Measurements from ENCODE around the gene GTPBP10. TPM values are rescaled to one million over a fixed set of nuclear protein-coding genes. Genes with fewer than 3 reads are reported as not detected.

The GTPBP10 gene
- polyA plus RNA-seq, 4 donors = 5.4 to 21.6 (median 11.1) TPM

DNA sequence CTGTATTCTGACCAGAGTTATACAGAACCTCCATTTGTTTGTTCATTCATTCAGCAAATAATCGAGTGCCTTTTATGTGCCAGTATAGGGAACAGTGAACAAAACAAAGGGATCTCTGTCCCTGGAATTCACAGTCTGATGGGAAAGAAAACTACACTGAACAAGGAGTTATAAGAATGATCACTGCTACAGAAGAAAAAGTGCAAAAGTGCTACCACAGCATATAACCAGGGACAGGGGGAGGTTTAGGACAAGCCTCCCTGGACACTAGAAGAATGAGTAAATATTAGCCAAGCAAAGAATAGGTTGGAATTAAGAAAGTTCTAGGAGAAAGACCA, 60.9 kb downstream of the GTPBP10 start:
- H3K27ac ChIP-seq (ENCODE audit: low read depth in 1 of 3, low read length in 2 of 3) = no peak overlapping the region
- H3K36me3 ChIP-seq (ENCODE audit: control insufficient read depth in 3 of 3, insufficient read depth in 2 of 3, low read depth in 1 of 3, low read length in 3 of 3) = peaks cover 3 to 20% (median 5%) of the 10 kb centered on the region in 3 donors
- FAIRE-seq (no peak), DNase-seq (no peak)
- WGBS, 3 donors = 41 to 58% (median 46%) methylated on average over 1 of the region's 1 CpG
- H3K4me1 ChIP-seq (ENCODE audit: control insufficient read depth in 3 of 3, insufficient read depth in 2 of 3, low read depth in 1 of 3, low read length in 2 of 3) = peaks cover 0 to 14% (median 5%) of the 10 kb centered on the region in 3 donors
- no peak overlapping the region for H3K4me3 ChIP-seq (ENCODE audit: low read depth in 1 of 3, low read length in 3 of 3)
- no peaks in the 10 kb centered on the region for H3K9me3 ChIP-seq (ENCODE audit: control insufficient read depth in 2 of 2, insufficient read depth in 1 of 2, low read depth in 1 of 2, low read length in 1 of 2)
- no peaks in the 10 kb centered on the region for H3K27me3 ChIP-seq (ENCODE audit: control insufficient read depth in 3 of 3, insufficient read depth in 3 of 3, low read length in 3 of 3)

DNA sequence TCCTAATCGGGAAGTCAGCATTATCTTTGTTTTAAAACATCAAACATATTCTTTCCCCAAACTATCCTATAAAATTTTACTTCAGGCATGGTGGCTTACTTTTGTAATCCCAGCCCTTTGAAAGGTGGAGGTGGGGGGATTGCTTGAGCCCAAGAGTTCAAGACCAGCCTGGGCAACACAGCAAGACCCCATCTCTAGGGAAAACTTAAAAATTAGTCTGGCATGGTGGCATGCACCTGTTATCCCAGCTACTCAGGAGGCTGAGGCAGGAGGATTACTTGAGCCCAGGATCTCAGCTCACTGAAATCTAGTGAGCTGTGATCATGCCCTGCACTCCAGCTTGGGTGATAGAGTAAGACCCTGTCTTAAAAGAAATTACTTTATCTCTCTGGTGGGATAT, 61.6 kb downstream of the GTPBP10 start:
- Histone ChIP-seq H3K27ac (ENCODE audit: low read depth in 1 of 3, low read length in 2 of 3) (no peak overlapping the region), H3K4me1 (ENCODE audit: control insufficient read depth in 3 of 3, insufficient read depth in 2 of 3, low read depth in 1 of 3, low read length in 2 of 3) (peaks cover 0 to 10% (median 5%) of the 10 kb centered on the region in 3 donors)

DNA sequence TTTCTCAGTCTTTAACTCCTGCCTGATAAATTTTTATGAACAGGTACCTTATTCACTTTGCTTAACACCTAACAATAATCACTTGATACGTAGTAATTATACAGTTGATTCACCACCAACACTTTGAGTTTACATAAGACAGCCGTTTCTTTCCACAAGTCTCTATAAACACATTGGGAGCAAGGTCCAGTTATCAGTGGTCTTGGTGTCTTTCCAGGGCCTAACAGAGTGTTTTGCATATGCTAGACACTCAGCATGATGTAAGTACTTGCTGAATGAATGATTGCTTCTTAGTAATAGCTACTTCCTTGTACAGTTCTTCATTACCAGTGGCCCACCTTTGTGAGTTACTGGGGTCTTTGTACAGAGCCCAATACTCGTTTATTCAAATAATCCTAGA, 63.2 kb downstream of the GTPBP10 start:
- Histone ChIP-seq H3K9me3 (ENCODE audit: control insufficient read depth in 2 of 2, insufficient read depth in 1 of 2, low read depth in 1 of 2, low read length in 1 of 2) (no peaks in the 10 kb centered on the region), H3K36me3 (ENCODE audit: control insufficient read depth in 3 of 3, insufficient read depth in 2 of 3, low read depth in 1 of 3, low read length in 3 of 3) (peaks cover 3 to 28% (median 5%) of the 10 kb centered on the region in 3 donors), H3K4me3 (ENCODE audit: low read depth in 1 of 3, low read length in 3 of 3) (no peak overlapping the region), H3K27me3 (ENCODE audit: control insufficient read depth in 3 of 3, insufficient read depth in 3 of 3, low read length in 3 of 3) (no peaks in the 10 kb centered on the region), H3K27ac (ENCODE audit: low read depth in 1 of 3, low read length in 2 of 3) (peak overlapping the region; percentile 13 to 82 (median 78)), H3K4me1 (ENCODE audit: control insufficient read depth in 3 of 3, insufficient read depth in 2 of 3, low read depth in 1 of 3, low read length in 2 of 3) (peaks cover 0 to 10% (median 5%) of the 10 kb centered on the region in 3 donors)
- FAIRE-seq (no peak), DNase-seq (peak; percentile 50 to 76)
- WGBS, 3 donors = 13 to 56% (median 19%) methylated on average over 3 of the region's 3 CpGs

More for the DNA sequence above, 61.6 kb downstream of the GTPBP10 start:
- no peak for DNase-seq
- Histone ChIP-seq H3K36me3 (ENCODE audit: control insufficient read depth in 3 of 3, insufficient read depth in 2 of 3, low read depth in 1 of 3, low read length in 3 of 3) (peaks cover 3 to 27% (median 5%) of the 10 kb centered on the region in 3 donors), H3K4me3 (ENCODE audit: low read depth in 1 of 3, low read length in 3 of 3) (no peak overlapping the region), H3K27me3 (ENCODE audit: control insufficient read depth in 3 of 3, insufficient read depth in 3 of 3, low read length in 3 of 3) (no peaks in the 10 kb centered on the region), H3K9me3 (ENCODE audit: control insufficient read depth in 2 of 2, insufficient read depth in 1 of 2, low read depth in 1 of 2, low read length in 1 of 2) (no peaks in the 10 kb centered on the region)
- 95 to 98% (median 97%) methylated on average over 1 of the region's 1 CpG for WGBS, 3 donors
- FAIRE-seq = no peak

DNA sequence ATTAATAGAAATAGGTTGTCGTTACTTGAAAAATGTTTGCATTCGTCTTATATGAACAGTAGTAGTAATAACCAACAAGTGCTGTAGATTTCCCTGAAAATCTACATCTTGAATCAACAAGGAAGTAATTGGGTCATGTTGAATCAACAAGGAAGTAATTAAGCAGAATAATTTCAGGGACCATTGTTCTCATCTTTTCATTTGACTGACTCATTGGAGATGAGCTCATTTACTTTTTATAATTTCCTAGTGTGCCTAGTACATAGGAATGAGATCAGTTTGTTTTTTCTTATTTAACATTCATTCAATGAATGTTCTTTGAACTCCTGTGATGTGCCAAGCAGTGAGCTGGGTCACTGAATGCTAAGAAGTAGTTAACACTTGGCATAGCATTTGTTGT, 65.0 kb downstream of the GTPBP10 start:
- WGBS, 3 donors = 15 to 59% (median 41%) methylated on average over 2 of the region's 2 CpGs
- no peak overlapping the region for H3K4me3 ChIP-seq (ENCODE audit: low read depth in 1 of 3, low read length in 3 of 3)
- no peaks in the 10 kb centered on the region for H3K9me3 ChIP-seq (ENCODE audit: control insufficient read depth in 2 of 2, insufficient read depth in 1 of 2, low read depth in 1 of 2, low read length in 1 of 2)
- H3K4me1 ChIP-seq (ENCODE audit: control insufficient read depth in 3 of 3, insufficient read depth in 2 of 3, low read depth in 1 of 3, low read length in 2 of 3) = peaks cover 0 to 10% (median 5%) of the 10 kb centered on the region in 3 donors
- FAIRE-seq = no peak
- DNase-seq = peak; percentile 55 to 86
- H3K36me3 ChIP-seq (ENCODE audit: control insufficient read depth in 3 of 3, insufficient read depth in 2 of 3, low read depth in 1 of 3, low read length in 3 of 3) = peaks cover 3 to 24% (median 4%) of the 10 kb centered on the region in 3 donors
- no peaks in the 10 kb centered on the region for H3K27me3 ChIP-seq (ENCODE audit: control insufficient read depth in 3 of 3, insufficient read depth in 3 of 3, low read length in 3 of 3)
- H3K27ac ChIP-seq (ENCODE audit: low read depth in 1 of 3, low read length in 2 of 3) = peak overlapping the region; percentile 47 to 88 (median 55)

DNA sequence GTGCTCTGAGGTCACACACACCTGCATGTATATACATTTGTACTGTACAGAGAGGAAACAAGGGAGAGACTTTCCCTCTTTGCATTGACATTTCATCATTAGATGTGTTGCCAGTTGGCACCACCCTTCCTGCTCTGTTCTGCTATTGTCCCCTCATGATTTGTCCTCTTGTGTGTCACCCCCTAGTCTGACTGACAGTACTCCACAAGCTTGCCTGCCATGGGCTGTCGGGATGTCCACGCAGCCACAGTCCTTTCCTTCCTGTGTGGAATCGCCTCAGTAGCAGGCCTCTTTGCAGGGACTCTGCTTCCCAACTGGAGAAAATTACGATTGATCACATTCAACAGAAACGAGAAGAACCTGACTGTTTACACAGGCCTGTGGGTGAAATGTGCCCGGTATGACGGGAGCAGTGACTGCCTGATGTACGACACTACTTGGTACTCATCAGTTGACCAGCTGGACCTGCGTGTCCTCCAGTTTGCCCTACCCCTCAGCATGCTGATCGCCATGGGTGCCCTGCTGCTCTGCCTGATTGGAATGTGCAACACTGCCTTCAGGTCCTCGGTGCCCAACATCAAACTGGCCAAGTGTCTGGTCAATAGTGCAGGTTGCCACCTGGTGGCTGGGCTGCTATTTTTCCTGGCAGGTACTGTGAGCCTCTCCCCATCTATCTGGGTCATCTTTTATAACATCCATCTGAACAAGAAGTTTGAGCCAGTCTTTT, 66.1 kb downstream of the GTPBP10 start:
- H3K9me3 ChIP-seq (ENCODE audit: control insufficient read depth in 2 of 2, insufficient read depth in 1 of 2, low read depth in 1 of 2, low read length in 1 of 2) = no peaks in the 10 kb centered on the region
- FAIRE-seq (no peak), DNase-seq (peak; percentile 32 to 59)
- peak overlapping the region in 1 of 3 donors; percentile 8 for H3K27ac ChIP-seq (ENCODE audit: low read depth in 1 of 3, low read length in 2 of 3)
- H3K4me1 ChIP-seq (ENCODE audit: control insufficient read depth in 3 of 3, insufficient read depth in 2 of 3, low read depth in 1 of 3, low read length in 2 of 3) = peaks cover 0 to 10% (median 5%) of the 10 kb centered on the region in 3 donors
- H3K36me3 ChIP-seq (ENCODE audit: control insufficient read depth in 3 of 3, insufficient read depth in 2 of 3, low read depth in 1 of 3, low read length in 3 of 3) = peaks cover 0 to 22% (median 0%) of the 10 kb centered on the region in 3 donors
- no peak overlapping the region for H3K4me3 ChIP-seq (ENCODE audit: low read depth in 1 of 3, low read length in 3 of 3)
- no peaks in the 10 kb centered on the region for H3K27me3 ChIP-seq (ENCODE audit: control insufficient read depth in 3 of 3, insufficient read depth in 3 of 3, low read length in 3 of 3)
- WGBS, 3 donors = 87 to 92% (median 89%) methylated on average over 11 of the region's 11 CpGs

DNA sequence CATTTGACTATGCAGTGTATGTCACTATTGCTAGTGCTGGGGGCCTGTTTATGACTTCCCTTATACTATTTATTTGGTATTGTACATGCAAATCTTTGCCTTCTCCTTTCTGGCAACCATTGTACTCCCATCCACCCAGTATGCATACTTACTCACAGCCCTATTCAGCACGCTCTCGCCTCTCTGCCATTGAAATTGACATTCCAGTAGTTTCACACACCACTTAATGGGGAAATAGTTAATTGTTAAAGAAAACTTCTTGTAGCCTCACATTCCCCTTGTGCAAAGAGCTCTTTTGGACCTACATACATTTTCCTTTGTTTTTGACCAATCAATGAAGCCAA, 66.6 kb downstream of the GTPBP10 start:
- FAIRE-seq = no peak
- H3K27me3 ChIP-seq (ENCODE audit: control insufficient read depth in 3 of 3, insufficient read depth in 3 of 3, low read length in 3 of 3) = no peaks in the 10 kb centered on the region
- peaks cover 0 to 20% (median 0%) of the 10 kb centered on the region in 3 donors for H3K36me3 ChIP-seq (ENCODE audit: control insufficient read depth in 3 of 3, insufficient read depth in 2 of 3, low read depth in 1 of 3, low read length in 3 of 3)
- H3K4me1 ChIP-seq (ENCODE audit: control insufficient read depth in 3 of 3, insufficient read depth in 2 of 3, low read depth in 1 of 3, low read length in 2 of 3) = peaks cover 0 to 10% (median 5%) of the 10 kb centered on the region in 3 donors
- H3K4me3 ChIP-seq (ENCODE audit: low read depth in 1 of 3, low read length in 3 of 3) = no peak overlapping the region
- H3K27ac ChIP-seq (ENCODE audit: low read depth in 1 of 3, low read length in 2 of 3) = no peak overlapping the region
- H3K9me3 ChIP-seq (ENCODE audit: control insufficient read depth in 2 of 2, insufficient read depth in 1 of 2, low read depth in 1 of 2, low read length in 1 of 2) = no peaks in the 10 kb centered on the region
- 96 to 100% (median 97%) methylated on average over 2 of the region's 2 CpGs for WGBS, 3 donors
- DNase-seq = no peak

DNA sequence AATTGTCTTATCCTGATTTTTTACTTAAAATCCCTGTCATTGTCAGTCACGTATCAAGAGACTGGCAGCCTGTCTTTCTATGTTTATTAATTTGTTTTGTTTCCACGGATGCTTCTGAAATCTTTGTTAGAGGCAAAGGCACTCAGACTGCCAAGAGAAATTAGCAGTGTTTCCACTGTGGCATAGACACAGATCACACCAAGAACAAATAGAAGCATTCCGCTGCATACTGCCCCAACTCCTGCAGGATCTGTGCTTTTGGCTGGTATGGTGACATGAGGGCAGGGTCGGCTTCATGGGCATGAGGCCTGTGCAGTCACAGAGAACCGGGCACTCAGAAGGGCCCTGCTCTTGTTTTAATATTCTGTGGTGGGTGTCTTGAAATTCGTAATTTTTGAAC, 75.1 kb downstream of the GTPBP10 start:
- Histone ChIP-seq H3K4me3 (ENCODE audit: low read depth in 1 of 3, low read length in 3 of 3) (no peak overlapping the region), H3K36me3 (ENCODE audit: control insufficient read depth in 3 of 3, insufficient read depth in 2 of 3, low read depth in 1 of 3, low read length in 3 of 3) (no peaks in the 10 kb centered on the region), H3K4me1 (ENCODE audit: control insufficient read depth in 3 of 3, insufficient read depth in 2 of 3, low read depth in 1 of 3, low read length in 2 of 3) (no peaks in the 10 kb centered on the region), H3K9me3 (ENCODE audit: control insufficient read depth in 2 of 2, insufficient read depth in 1 of 2, low read depth in 1 of 2, low read length in 1 of 2) (no peaks in the 10 kb centered on the region), H3K27me3 (ENCODE audit: control insufficient read depth in 3 of 3, insufficient read depth in 3 of 3, low read length in 3 of 3) (no peaks in the 10 kb centered on the region), H3K27ac (ENCODE audit: low read depth in 1 of 3, low read length in 2 of 3) (no peak overlapping the region)
- 83 to 90% (median 90%) methylated on average over 6 of the region's 6 CpGs for WGBS, 3 donors
- no peak for FAIRE-seq
- DNase-seq = no peak

DNA sequence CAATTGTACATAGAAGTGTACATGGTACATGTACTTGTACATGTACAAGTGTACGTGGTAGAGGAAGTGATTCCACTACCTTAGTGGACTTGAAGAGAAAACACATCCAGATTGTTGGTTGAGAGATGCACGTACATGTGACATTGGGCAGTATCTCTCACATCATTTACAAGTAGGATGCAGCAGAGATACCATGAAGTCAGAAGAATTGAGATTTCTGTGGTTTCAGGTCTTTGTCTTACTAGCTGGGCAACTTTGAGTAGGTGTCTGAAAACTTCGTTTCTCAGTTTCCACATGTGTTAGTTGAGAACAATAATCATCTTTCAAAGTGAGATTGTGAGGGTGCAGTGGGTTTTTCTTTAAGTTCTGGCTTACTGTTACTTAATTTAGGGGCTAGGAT, 78.2 kb downstream of the GTPBP10 start:
- no peak overlapping the region for H3K4me3 ChIP-seq (ENCODE audit: low read depth in 1 of 3, low read length in 3 of 3)
- WGBS, 3 donors = 75 to 86% (median 83%) methylated on average over 3 of the region's 3 CpGs
- FAIRE-seq = no peak

DNA sequence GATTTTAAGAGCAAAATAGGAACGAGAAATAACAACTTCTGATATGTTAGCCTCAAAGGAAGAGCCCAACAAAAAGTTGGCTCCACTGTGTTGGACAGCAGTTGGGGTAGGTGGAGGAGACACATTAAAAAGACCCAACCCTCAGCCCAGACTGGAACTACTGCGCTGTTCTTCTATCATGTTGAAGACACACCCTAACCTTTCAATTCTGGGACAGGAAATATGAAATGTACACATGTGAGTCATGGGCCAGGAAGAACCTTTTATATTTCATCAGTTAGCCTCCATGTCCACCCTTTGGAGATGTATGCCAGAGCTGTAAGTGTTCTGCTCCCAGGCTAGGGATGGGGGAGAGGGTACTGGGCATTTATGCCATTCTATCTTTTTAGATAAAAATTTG, 78.9 kb downstream of the GTPBP10 start:
- 31 to 72% (median 48%) methylated on average over 2 of the region's 2 CpGs for WGBS, 3 donors
- no peaks in the 10 kb centered on the region for H3K36me3 ChIP-seq (ENCODE audit: control insufficient read depth in 3 of 3, insufficient read depth in 2 of 3, low read depth in 1 of 3, low read length in 3 of 3)
- no peak overlapping the region for H3K27ac ChIP-seq (ENCODE audit: low read depth in 1 of 3, low read length in 2 of 3)
- H3K4me3 ChIP-seq (ENCODE audit: low read depth in 1 of 3, low read length in 3 of 3) = no peak overlapping the region
- FAIRE-seq = no peak
- no peaks in the 10 kb centered on the region for H3K4me1 ChIP-seq (ENCODE audit: control insufficient read depth in 3 of 3, insufficient read depth in 2 of 3, low read depth in 1 of 3, low read length in 2 of 3)
- H3K9me3 ChIP-seq (ENCODE audit: control insufficient read depth in 2 of 2, insufficient read depth in 1 of 2, low read depth in 1 of 2, low read length in 1 of 2) = no peaks in the 10 kb centered on the region
- DNase-seq = peak in 1 of 2 donors; percentile 40
- H3K27me3 ChIP-seq (ENCODE audit: control insufficient read depth in 3 of 3, insufficient read depth in 3 of 3, low read length in 3 of 3) = no peaks in the 10 kb centered on the region

More for the DNA sequence above, 78.2 kb downstream of the GTPBP10 start:
- Histone ChIP-seq H3K27ac (ENCODE audit: low read depth in 1 of 3, low read length in 2 of 3) (no peak overlapping the region), H3K36me3 (ENCODE audit: control insufficient read depth in 3 of 3, insufficient read depth in 2 of 3, low read depth in 1 of 3, low read length in 3 of 3) (no peaks in the 10 kb centered on the region), H3K9me3 (ENCODE audit: control insufficient read depth in 2 of 2, insufficient read depth in 1 of 2, low read depth in 1 of 2, low read length in 1 of 2) (no peaks in the 10 kb centered on the region), H3K4me1 (ENCODE audit: control insufficient read depth in 3 of 3, insufficient read depth in 2 of 3, low read depth in 1 of 3, low read length in 2 of 3) (no peaks in the 10 kb centered on the region), H3K27me3 (ENCODE audit: control insufficient read depth in 3 of 3, insufficient read depth in 3 of 3, low read length in 3 of 3) (no peaks in the 10 kb centered on the region)
- DNase-seq = no peak
